NCI-H1930 (cell line): ENCODE results near the gene CDK6.

Experiments used
- DNase-seq, 2 experiments: peaks; one replicate each; lab custom pipeline; 2025; lab: John Stamatoyannopoulos, UW

CDK6 gene

DNA sequence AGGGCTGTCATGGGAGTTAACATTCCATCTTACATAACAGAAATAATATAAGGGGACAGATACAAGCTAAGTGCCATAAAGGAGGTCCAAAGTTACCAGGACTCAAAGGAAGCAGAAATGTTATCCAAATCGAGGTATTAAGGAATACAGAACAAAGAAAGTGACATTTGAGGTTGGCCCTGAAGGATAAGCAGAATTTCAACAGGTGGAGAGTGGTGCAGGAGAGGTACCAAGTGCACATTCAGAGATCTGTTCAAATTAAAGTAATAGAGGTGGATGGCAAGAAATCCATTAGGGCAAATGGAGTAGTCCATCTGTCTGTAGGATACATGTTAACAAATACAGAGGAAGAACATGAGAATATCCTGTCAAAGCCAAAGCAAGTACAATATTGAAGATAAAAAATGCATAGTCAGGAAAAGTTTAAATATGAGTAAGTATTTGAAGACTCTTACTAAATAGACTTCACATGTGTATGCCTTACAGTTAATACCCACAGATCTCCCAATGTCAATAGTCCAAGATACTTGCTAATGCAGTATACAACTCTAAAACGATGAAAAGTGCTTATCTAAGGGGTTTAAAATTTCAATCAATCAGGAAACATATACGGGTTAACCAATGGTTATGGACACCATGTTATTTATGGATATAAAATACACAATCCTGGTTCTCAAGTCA is 10.0 kb downstream of the CDK6 start:
- DNase-seq, result no peak

- DNase-seq, result no peak
These were observed 11.4 kb downstream of the CDK6 start for GRCh38 chr7:92824901-92825480.

- DNase-seq, result no peak
These were observed 11.9 kb downstream of the CDK6 start for GRCh38 chr7:92824450-92824849.

- DNase-seq, result no peak
These were observed 13.3 kb downstream of the CDK6 start for GRCh38 chr7:92823042-92823441.

DNA sequence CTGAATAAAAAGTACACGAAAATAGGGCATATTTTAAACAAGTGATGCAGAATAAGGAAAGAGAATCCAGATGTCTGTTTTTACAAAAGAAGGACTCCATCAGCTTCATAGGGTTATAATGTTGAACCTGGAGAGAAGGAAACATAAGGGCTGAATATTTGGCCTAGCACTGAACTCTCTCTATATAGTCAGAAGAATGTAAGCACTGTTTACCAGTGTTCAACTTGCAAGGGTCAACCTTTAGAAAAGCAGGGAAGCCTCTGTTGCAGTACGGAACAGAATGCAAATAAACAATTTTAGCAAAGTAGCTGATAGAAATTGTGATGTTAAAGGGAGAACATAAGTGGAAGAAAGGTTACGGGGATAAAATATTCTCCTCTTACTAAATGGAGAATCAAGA is 16.2 kb downstream of the CDK6 start:
- DNase-seq, result no peak

GRCh38 chr7:92817398-92817797 is 19.0 kb downstream of the CDK6 start:
- DNase-seq, result no peak

DNA sequence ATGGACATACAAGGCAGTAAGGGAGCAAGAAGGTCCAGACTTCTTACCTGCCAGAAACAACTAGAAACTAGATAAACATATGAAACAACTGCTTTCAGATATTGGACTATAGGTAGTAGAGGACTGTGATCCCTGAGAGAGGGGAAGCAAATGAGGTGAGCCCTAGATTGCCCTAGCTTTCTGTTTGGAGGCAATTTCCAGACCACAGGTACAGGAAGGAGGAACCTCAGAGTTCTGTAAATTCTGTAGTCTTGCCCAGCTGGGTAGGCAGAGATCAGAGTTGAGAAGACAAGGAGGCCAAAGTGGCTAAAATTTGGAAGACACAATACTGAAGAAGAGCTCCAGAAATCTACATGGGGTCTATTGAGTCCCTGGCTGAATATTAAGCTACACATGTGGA is 21.0 kb downstream of the CDK6 start:
- DNase-seq, result no peak

- DNase-seq, result no peak
These were observed 22.9 kb downstream of the CDK6 start for GRCh38 chr7:92813390-92814024.

GRCh38 chr7:92811158-92811557 is 25.2 kb downstream of the CDK6 start:
- no peak for DNase-seq

DNA sequence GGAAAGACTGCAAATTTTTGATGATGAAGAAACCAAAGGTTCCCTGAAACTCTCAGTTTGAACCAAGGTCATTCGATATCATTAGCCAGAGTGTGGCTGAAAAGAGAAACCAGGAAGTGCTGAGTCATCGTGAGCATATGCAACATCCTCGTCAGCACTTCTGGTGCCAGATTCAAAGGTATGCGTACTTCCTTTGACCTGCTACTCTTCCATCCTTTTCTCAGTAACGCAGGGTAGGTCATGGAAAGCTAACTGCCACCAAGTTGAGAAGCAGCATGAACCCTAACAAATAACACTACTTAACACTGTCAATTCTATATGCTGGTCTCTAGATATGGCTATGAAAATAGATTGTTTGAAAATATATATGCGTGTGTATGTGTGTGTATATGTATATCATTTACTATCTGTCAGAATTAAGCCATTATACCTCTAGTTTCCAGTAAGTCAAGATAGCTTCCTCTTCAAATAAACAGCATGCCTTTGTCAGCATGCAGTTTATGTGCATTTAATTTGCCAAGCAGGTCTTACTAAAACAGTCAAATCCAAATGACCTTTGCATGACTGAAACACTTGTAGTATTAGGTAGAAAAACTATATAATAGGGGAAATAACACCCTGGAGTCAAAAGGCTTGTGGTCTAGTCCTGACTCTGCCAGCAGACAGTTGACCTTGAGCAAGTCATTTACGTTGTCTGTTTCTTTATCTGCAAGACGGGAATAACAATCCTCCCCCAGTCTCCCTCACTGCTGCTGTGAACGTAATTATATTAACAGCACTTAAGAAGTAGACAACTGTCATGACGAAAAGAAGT is 26.4 kb downstream of the CDK6 start:
- DNase-seq, result peak in 1 of 2 experiments; percentile 18

- no peak for DNase-seq
These were observed 27.0 kb downstream of the CDK6 start for GRCh38 chr7:92809397-92809759.

DNA sequence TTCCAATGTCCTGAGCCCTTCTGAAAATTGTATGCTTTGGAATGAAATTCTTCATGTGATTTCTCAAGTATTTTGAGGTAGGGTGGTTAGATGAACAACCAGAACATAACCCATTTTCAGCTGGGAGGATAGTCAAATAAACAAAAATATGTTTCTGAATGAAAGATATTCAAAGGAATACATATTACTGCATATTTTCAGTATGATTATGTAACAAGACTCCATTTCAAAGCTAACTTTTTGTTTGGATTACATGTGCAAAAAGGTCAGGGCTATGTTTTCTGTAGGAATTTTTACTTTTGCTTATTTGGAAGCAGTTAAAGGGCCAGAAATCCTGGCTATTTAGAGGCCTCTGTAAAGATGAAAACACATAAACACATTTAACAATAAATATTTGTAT is 27.7 kb downstream of the CDK6 start:
- no peak for DNase-seq

DNA sequence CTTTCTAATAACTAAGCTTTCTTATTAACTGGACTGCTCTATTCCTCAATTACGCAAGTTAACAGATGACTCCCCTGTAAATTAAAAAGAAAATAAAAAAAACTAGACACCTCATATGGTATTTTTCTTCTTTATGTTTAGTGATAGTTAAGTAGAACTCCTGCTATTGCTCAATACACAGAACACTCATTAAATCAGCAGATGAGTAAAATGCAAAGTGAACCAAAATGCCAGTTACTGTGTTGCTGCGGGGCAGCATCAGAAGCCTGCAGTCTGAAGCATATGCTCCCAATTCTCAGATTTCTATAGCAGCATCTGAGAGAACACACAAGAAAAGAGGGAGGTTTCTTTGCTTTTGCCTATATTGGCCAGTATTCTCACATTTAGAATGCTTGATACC is 28.4 kb downstream of the CDK6 start:
- DNase-seq, result no peak

GRCh38 chr7:92806496-92806895 is 29.9 kb downstream of the CDK6 start:
- no peak for DNase-seq

GRCh38 chr7:92802406-92802805 is 34.0 kb downstream of the CDK6 start:
- DNase-seq, result no peak

GRCh38 chr7:92799446-92800211 is 36.7 kb downstream of the CDK6 start:
- no peak for DNase-seq

- DNase-seq, result no peak
These were observed 37.7 kb downstream of the CDK6 start for GRCh38 chr7:92798517-92799249.

- no peak for DNase-seq
These were observed 38.7 kb downstream of the CDK6 start for GRCh38 chr7:92797693-92798092.

DNA sequence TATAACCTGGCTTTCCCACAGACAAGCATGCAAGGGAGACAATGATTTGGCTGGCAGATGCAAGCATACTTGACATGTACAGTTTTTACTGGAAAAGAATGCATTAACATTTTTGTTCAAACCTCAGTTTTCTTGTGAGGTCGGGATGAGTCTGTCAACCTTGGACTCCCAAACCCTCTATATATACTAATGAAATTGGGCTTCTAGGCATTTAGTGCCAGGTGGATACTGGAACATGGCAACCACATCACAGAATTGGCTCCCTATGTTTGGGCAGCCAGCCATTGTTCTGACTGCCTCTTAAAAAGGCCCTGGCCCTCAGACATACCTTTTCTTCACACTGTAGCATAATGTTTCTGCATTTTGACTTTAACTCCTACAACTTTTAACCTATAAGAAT is 39.1 kb downstream of the CDK6 start:
- no peak for DNase-seq

GRCh38 chr7:92794831-92795230 is 41.5 kb downstream of the CDK6 start:
- no peak for DNase-seq

DNA sequence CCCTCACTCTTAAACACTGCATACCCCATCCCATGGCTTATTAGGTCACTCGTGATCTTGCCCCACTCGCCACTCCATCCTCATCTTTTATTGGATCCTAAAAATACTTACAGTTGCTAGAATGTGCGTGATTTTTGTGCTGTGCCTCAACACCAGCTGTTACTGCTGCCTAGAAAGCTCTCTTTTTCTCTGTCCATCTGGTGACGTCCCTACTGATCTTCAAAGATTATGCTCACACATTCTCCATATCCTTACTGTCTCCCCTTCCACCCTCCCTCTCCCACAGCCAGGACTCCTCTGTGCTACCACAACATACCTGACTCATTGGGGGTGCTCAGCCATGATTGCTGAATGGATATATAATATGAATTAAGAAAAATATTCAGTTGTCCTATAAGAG is 42.0 kb downstream of the CDK6 start:
- DNase-seq, result no peak
